GM21737 (cell line): Measurements from ENCODE around the gene SLC22A23.
"Not testable (repeated sequence)": the region's sequence is repeated elsewhere in the genome, so short reads cannot be mapped to it uniquely, and the experiment has no call there.

Experiments
- ATAC-seq: cut with Tn5 transposase; IDR thresholded peaks from one replicate; pipeline ENCODE4 v1.9.1; 2021; ENCODE audit warnings: mild to moderate bottlenecking, moderate library complexity; ENCODE audit not compliant: unreplicated experiment

The SLC22A23 gene

DNA sequence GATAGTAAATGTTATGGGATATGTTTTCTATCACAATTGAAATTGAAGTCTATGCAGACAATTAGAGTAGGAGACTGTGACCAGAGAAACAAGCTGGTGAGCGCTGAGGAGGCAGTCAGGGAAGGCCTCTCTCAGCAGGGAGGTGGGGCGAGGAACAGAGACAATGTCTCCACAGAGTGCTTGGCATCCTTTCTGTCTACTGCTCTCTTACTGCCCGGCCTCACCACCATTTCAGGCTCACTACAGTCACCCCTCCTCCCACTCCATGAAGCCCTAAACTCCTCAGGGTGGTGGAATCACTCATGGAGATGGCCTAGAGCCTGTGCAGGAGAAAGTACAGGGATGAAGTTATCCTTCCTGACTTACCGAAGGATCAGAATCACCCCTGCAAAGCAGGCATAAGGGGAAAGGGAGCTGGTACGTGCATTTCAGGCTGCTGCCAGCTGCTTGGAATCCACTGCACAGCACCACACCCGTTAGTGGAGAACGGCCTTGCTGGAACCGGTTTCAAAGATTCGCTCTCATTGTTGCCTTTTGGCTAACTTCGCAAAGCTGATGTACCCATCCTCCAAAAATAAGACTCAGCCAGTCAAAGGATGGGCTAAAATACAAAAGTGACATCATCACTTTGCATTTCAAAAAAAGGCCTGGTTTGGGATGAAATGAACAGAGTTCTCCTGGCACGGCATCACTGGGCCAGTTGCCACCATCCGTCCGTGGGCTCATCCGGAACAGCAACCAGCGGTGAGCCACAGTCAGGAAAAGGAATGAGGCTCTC lies 67.3 kb downstream of the SLC22A23 start:
- no peak for ATAC-seq

DNA sequence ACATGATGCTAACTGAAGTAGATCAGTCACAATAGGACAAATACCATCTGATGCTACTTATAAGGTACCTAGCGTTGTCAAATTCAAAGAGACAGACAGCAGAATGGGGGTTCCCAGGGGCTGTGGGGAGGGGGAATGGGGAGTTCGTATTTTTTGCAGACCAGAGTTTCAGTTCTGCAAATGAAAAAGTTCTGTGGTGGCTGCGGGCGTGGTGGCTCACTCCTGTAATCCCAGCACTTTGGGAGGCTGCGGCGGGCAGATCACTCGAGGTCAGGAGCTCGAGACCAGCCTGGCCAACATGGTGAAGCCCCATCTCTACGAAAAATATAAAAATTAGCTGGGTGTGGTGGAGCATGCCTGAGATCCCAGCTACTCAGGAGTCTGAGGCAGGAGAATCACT lies 68.1 kb downstream of the SLC22A23 start:
- no peak for ATAC-seq

DNA sequence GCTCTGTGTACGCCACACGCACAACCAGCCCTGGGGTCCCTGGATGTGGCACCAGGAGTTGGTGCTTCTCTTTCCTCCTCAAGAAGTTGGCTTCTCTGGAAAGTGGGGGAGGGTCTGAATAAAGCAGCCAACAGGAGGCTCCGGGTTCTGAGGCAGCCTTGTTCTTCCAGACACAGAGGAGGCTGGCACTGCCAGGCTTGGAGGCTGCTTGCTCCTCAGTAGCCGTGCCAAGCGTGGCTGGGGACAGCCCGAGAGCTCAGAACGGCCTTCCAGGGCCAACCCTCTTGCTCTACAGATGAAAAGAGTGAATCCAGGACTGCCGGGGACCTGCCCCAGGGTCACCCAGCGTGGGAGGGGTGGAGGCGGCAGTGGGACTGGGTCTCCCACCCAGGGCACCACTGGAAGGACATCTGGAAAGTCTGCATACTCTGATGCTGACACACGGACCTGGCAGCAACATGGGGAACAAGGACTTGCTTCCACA lies 70.4 kb downstream of the SLC22A23 start:
- no peak for ATAC-seq

DNA sequence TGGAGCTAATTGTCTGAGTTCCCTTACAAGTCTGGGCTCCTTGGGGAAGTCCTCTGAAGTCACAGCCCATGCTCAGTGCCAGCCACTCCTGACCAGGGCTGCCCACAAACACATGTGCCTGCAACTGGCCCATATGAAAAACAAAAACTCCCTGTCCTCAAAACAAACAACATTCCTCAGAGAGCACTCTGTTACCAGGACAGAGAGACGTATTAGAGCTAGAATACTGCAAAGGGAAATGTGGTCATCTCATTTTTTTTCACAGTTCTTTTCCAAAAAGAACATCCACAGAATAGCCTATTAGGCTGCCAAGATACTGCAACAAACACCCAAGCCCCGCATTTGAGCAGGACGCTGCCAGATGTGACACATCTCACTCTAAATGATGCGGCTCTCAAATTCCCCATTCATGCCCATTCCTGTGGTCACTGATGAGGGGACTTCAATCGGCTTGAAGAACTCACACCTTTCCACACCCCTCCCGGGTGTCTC lies 71.1 kb downstream of the SLC22A23 start:
- ATAC-seq = no peak

DNA sequence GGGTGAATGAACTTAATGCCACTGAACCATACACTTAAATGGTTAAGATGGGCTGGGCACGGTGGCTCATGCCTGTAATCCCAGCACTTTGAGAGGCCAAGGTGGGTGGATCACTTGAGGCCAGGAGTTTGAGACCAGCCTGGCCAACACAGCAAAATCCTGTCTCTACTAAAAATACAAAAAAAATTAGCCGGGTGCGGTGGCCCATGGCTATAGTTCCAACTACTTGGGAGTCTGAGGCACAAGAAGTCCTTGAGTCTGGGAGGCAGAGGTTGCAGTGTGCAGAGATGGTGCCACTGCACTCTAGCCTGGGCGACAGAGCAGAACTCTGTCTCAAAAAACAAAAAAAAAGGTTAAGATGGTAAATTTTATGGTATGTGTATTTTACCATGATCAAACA lies 71.7 kb downstream of the SLC22A23 start:
- ATAC-seq = not testable (repeated sequence)

DNA sequence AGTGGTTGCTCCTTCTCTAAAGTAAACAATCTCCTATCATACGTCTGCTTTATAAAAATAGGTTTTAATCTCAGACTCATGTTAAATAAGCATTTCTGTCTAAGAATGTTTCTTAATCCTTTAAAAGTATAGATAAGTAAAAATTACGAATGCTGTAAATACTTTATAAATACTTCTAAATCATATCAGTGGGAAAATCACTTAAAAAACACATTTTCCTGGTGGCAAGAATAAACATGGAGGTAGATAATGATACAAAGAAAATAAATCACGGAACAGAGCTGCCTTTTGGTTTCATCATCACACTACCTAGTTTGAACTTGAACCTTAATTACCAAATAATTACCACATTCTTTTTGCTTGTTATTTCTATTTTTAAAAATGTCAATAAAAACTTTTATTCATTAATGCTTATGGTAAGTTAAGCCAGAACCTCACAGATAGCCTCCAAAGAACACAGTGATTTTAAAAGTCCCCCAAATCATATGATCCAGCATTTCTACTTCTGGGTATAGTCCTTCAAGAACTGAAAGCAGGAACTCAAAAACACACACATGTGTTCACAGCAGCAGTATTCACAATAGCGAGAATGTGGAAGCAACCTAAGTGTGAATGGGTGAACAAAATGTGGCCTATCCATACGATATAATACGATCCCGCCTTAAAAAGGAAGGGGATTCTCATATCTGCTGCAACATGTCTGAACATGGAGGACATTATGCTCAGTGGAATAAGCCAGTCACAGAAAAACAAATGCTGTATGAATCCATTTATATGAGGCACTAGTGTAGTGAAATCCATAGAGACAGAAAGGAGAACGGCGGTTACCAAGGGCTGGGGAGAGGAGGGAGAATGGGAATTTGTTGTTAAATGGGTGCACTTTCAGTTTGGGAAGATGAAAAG lies 72.4 kb downstream of the SLC22A23 start:
- no peak for ATAC-seq

DNA sequence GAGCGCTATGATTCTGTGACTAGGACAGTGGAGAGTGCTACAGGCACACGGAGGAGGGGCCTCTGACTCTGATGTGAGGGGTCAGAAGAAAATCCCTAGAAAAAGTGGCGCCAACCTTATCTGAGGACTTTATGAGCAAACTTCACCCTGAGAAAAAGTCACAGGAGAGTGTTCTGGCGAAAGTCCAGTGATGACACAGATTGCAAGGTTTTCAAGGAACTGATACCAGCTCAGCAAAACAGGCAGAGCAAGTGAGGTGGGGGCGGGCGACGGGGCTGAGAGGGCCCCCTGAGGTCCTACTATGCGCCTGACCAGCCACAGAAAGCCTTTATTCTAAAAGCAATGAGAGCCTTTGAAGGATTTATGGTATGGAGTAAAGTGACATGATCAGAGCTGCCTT lies 73.3 kb downstream of the SLC22A23 start:
- no peak for ATAC-seq

DNA sequence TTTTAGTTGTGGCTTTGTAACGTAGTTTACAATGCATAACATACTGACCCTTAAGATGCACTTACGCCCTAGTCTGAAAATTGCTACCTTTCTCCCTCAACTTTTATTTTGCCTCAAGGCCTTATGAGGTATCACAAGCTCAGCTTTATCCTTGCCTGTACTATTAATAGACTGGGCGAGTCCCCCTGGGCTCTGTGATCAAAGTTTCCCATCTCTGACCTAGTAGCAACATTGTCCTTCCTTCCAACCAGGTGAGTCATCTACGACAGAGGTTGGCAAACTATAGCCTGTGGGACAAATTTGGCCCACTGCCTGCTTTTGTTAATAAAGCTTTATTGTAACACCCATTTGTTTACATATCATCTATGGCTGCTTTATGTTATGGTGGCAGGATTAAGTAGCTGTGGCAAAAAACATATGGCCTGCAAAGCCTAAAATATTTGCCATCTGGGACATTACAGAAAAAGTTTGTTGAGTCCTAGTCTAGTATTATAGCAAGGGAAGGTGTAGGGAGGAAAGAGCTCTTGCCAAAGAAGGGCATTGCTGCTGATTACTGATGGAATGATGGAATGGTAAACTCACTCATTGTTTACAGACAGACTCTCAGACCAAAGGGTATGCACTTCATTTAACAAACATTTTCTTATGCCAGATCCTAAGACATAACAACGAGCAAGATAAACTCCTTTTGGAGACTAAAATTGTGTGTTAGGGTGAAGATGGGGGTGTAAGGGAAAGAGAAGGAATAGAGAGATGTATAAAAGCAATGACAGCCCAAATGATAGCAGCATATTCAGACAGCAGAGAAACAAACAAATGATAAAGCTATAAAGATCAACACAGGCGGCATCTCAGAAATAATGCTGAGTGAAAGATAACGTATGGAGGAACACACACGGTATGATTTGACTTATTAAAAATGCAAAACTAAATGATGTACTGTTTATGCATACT lies 74.2 kb downstream of the SLC22A23 start:
- no peak for ATAC-seq

DNA sequence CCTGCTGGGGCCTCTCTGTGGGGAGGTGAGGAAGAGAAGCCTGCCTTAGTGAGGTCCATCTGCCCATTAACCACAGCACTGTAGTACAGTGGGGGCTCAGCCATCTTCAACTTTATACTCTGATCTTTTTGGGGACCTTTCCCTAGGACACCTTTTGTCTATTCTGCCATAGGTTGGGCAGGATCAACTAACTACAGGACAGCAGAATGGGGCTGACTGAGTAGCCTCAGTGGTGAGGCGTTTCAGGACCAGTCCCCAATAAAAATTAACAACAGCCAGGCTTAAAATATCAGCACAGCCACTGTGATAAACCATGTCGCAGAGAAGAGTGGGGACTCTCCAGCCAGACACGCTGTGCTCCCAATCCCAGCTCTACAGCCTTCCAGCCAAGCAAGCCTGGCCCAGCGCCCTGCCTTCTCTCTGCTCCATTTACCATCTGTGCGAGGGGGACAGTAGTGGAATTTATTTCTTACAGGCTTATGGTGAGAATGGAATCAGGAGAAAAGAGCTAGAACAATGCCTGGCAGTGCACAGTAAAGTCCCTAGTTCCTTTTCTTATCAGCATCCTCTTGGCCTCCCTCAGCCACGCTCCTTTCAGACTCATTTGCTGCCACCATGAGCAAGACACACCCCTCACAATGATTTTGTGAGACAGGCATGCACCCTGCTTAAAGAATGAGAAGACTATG lies 75.5 kb downstream of the SLC22A23 start:
- no peak for ATAC-seq

DNA sequence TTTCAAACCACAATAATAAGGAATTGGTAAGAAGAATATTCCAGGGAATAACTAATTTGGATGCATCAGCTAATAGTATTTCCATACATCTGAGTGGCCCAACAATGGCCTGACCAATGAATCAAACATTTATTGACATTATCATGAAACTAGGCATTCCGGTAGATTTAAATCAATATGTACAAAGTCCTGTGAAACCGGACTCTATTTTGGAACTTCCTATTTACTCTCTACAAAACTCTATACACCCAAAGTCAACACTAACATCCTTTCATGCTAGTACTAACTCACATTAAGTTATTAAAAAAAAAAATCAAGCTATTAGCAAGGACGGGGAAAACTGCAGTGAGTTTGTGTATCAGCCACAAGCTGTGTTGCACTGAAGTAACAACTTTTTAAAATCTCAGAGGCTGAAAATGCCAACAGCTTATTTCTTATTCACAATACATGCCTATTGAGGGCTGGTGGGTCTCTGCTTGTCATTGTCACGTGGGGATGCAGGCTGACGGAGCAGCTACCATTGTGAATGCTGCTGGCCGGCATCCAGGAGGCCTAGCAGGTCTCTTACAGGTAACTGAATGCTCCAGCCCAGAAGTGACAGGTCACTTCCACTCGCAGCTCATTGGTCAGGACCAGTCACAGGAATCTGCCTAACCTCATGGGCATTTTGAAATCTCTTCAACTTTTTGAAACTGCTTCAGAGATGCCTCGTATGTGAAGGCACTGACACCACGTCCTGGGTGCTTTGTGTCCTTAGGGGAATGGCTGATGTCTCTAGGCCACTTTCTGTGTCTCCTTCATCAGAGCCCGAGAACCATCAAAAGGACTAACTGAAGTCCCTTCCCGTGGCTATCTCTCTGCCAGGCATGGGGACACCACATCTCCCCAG lies 76.3 kb downstream of the SLC22A23 start:
- no peak for ATAC-seq

DNA sequence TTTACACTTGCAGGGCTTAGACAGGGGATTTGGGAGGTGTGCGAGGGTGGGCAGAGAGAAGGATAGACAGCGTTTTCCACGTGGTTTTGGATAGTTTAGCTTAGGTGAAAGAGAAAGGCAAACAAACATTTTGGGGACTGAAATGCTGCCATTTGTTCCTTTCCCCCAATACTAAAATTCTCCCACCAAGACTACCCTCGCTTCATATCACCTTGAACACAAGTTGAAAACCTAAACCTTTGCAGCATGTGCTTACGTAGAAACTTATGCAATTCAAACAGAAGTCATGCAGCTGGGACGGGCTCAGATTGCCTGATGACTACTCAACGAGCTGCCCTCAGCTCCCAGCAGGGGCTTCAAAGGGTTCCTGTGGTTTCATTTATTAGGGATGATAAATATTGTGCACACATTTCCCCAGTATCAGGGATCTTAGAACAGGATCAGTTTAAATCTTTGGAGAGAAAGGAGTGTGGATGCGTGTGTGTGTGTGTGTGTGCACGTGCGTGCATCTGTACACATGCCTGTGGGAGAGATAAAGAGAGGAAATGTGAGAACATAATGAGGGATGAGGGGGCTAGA lies 77.3 kb downstream of the SLC22A23 start:
- no peak for ATAC-seq

DNA sequence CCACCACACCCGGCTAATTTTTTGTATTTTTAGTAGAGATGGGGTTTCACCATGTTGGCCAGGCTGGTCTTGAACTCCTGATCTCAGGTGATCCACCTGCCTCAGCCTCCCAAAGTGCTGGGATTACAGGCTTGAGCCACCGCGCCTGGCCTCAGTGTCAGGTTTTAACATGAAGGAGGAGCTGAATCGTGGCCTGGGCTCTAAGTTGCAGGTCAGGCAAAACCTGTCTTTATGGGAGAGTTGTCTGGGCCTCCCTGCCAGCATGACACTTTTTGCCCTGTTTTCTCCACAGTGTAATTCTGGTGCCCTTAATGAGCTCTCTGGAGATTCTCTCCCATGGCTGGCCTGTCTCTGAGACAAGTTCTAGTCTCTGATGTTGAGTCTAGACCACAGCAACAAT lies 78.0 kb downstream of the SLC22A23 start:
- not testable (repeated sequence) for ATAC-seq

DNA sequence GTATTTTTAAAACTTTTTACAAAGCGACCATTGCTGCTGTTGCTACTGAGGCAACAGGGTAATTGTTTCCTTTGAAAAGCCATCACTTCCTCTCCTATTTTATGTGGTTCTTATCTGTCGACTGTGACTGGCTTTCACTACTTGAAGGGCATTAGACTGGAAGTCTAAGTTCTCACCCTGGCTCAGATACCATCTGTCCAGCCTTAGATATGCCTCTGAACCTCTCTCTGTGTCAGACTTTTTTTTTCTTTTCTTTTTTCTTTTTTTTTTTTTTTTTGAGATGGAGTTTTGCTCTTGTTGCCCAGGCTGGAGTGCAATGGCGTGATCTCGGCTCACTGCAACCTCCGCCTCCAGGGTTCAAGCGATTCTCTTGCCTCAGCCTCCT lies 78.5 kb downstream of the SLC22A23 start:
- ATAC-seq = not testable (repeated sequence)

DNA sequence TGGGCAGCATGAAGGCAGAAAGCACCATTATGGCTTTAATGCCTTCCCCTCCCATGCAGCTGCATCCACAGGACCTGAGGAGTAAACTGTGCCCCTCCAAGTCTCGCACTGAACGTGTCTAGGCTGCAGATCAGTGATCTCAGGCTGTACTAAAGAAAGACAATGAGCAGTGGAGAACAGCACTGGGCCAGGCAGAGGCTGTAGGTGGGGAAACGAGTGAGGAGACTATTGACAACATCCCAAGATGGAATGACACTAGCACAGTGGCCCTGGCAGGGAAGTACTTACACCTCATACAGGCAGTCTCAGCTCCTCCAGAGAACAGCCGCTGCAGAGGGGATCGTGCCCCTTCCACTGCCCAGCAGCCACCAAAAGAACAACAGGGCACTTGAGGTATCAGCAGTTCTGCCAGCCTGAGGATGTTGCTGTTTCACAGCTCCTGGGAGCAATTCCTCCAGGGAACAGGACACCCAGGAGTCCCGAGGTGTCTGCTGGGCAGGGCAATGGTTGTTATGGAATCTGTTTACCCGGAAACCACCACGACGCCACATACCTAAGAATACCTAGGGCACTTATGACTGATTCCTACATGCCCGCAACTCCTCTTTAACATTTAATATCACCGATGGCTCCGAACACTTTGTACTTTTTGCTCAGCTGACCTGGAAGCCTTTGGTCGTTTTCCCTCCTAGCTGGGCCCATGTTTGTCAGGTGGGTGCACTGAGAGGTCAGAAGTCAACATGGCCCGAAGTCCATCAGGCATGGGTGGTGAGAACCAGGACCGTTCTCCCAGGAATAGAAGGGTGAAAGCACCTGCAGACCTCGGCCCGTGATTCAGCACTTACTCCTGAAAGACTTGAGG lies 79.1 kb downstream of the SLC22A23 start:
- no peak for ATAC-seq

DNA sequence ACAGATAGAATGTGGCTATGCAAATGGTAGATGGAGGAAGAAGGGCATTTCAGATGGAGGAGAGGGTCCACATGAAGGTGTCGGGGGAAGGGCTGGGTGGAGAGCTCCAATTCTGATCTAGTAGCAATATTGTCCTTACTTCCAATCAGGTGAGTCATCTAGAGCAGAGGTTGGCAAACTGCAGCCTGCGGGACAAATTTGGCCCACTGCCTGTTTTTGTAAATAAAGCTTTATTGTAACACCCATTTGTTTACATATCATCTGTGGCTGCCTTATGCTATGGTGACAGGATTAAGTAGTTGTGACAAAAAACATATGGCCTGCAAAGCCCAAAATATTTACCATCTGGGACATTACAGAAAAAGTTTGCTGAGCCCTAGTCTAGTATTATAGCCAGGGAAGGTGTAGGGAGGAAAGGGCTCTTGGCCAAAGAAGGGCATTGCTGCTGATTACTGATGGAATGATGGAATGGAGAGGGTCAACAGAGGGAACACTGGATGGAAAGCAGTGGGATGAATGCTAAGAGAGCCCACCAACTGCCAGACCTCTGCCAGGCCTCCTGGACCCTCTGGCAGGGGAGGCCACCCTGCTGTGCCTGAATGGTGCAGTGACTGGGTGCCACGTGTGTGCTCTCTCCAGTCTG lies 79.8 kb downstream of the SLC22A23 start:
- no peak for ATAC-seq

DNA sequence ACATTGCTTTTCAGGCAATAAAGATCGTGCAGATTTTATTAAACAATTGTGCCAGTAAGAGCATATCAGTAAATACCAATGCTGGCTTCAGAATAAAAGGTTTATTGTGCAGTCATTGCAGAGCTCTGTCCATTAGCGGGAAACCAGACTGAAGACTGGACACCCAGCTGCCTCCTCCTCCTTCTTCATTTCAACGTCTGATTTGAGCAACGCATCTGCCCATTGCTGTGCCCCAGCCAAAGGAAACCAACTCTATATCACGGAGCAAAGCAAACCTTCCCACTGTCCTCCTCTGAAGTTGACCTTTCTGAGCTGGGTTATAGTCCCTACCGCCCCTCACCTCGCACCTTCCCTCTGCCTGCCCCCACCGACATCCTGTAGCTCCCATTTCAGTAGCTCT lies 80.8 kb downstream of the SLC22A23 start:
- ATAC-seq = no peak

DNA sequence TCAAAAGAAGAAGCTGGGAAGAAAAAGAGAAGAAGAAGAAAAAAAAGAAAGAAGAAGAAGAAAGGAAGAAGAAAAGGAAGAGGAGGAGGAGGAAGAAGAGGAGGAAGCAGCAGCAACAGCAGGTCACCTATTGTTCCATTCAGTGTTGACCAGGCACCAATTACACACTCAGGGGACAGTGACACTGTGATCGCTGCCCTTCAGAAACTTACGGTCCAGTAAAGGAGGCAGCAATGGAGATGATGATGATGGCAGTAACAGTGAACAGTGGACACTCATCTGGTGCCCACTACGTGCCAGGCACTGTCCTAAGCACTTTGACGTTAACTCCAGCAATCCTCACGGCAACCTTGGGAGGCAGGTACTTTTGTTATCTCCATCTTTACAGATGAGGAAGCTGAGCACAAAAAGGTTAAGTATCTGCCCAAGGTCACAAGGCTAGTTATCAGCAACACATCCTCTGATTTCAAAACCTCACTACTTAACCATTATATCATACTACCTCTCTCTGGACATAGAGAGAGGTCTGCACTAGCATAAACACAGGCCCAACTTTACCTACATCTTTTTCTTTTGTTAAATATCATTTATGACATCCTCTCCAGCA lies 83.2 kb downstream of the SLC22A23 start:
- ATAC-seq = no peak
